ENCODE measurements around the gene LARGE1.

- no peak for TF ChIP-seq TAF1 (IDR thresholded peaks at IDR 0.05; ENCODE audit: low read depth, low read length)
- TF ChIP-seq POLR2A (IDR thresholded peaks at IDR 0.05; ENCODE audit: low read depth, low read length): no peak
- TF ChIP-seq POLR2AphosphoS5 (IDR thresholded peaks at IDR 0.05; ENCODE audit: low read depth, low read length): no peak
- no peak for TF ChIP-seq SPI1 (IDR thresholded peaks at IDR 0.05; ENCODE audit: low read depth, low read length)
- TF ChIP-seq POU2F2 (IDR thresholded peaks at IDR 0.05; ENCODE audit: low read depth, low read length): no peak
These were observed 314.6 kb downstream of the LARGE1 start for GRCh38 chr22:33605666-33606065.
